Body of pancreas (tissue), 4 donors: ENCODE results near the gene SEMA6B.

Experiments used
- POLR2A ChIP-seq, 3 donors: fragments of 450-650 bp; IDR thresholded peaks; one replicate each; pipeline ENCODE4 v1.6.1; 2016; ENCODE audit warnings: antibody characterized with exemption in 3 of 3, mild to moderate bottlenecking in 2 of 3
- TF ChIP-seq, protein P1 (sequence below), 7 experiments: fragments of 450-650 bp in 4 of 7; fragments of 200-600 bp in 3 of 7; sonication (generic) in 3 of 7; IDR thresholded peaks; one replicate each; pipeline ENCODE4 v1.5.1; 2016 to 2019; ENCODE audit warnings: antibody characterized with exemption in 7 of 7

DNA sequence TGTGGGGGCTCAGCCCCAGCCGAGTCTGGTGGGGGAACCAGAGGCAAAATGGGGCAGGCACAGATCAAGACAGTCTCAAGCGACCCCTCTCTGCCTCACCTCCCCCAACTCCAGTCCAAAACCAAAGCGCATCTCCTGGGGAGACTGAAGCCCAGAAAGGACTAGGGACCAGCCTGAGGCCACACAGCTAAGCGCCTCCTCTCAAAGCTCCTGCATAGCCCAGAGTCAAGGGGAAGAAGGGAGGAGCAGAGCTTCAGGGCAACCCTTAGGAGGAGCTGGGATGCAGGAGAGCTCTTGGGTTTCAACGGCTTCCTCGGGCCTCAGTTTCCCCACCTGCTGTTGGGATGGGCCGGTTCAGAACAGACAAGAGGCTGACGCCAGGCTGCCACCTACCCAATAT, 19.9 kb upstream of the SEMA6B start:
- TF ChIP-seq, protein P1, sequence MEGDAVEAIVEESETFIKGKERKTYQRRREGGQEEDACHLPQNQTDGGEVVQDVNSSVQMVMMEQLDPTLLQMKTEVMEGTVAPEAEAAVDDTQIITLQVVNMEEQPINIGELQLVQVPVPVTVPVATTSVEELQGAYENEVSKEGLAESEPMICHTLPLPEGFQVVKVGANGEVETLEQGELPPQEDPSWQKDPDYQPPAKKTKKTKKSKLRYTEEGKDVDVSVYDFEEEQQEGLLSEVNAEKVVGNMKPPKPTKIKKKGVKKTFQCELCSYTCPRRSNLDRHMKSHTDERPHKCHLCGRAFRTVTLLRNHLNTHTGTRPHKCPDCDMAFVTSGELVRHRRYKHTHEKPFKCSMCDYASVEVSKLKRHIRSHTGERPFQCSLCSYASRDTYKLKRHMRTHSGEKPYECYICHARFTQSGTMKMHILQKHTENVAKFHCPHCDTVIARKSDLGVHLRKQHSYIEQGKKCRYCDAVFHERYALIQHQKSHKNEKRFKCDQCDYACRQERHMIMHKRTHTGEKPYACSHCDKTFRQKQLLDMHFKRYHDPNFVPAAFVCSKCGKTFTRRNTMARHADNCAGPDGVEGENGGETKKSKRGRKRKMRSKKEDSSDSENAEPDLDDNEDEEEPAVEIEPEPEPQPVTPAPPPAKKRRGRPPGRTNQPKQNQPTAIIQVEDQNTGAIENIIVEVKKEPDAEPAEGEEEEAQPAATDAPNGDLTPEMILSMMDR (IDR thresholded peaks at IDR 0.05): no peak
- TF ChIP-seq POLR2A (IDR thresholded peaks at IDR 0.05): no peak
